Progenitor cell of endocrine pancreas (in vitro differentiated cells): ENCODE data around the gene SSH2. TPM values are rescaled to one million over a fixed set of nuclear protein-coding genes. Genes with fewer than 3 reads are reported as not detected.

Experiments
- DNase-seq: peaks from one replicate; pipeline ENCODE4 v3.0.0; 2021; ENCODE audit warnings: low spot score; ENCODE audit not compliant: unreplicated experiment
- H3K27ac Mint-ChIP-seq: 2 replicates; pipeline ENCODE4 v1.8.0; 2021; ENCODE audit warnings: mild to moderate bottlenecking, moderate library complexity, mixed read lengths
- H3K27me3 Mint-ChIP-seq: 2 replicates; pipeline ENCODE4 v1.8.0; 2021; ENCODE audit warnings: mixed read lengths
- H3K36me3 Mint-ChIP-seq: 2 replicates; pipeline ENCODE4 v1.8.0; 2022; ENCODE audit warnings: mixed read lengths; ENCODE audit not compliant: insufficient read depth
- H3K4me1 Mint-ChIP-seq: 2 replicates; pipeline ENCODE4 v1.8.0; 2021; ENCODE audit warnings: low read depth, mixed read lengths
- H3K4me3 Mint-ChIP-seq: 2 replicates; pipeline ENCODE4 v1.8.0; 2021; ENCODE audit warnings: low read depth, mild to moderate bottlenecking, moderate library complexity, mixed read lengths
- H3K9me3 Mint-ChIP-seq: 2 replicates; pipeline ENCODE4 v1.8.0; 2021; ENCODE audit warnings: low read depth, mixed read lengths
- CTCF ChIP-seq: fragments of 200-600 bp; sonication (generic); IDR thresholded peaks from one replicate; pipeline ENCODE4 v1.5.0; 2021; ENCODE audit warnings: antibody characterized with exemption, mild to moderate bottlenecking; ENCODE audit not compliant: unreplicated experiment
- total RNA-seq: library from RNA; stranded (reverse); gene quantifications from 2 replicates; pipeline ENCODE4 v1.2.1, GENCODE V29; 2021

The SSH2 gene
- total RNA-seq, 1 donor from 2014 or later, result 20.7 TPM

DNA sequence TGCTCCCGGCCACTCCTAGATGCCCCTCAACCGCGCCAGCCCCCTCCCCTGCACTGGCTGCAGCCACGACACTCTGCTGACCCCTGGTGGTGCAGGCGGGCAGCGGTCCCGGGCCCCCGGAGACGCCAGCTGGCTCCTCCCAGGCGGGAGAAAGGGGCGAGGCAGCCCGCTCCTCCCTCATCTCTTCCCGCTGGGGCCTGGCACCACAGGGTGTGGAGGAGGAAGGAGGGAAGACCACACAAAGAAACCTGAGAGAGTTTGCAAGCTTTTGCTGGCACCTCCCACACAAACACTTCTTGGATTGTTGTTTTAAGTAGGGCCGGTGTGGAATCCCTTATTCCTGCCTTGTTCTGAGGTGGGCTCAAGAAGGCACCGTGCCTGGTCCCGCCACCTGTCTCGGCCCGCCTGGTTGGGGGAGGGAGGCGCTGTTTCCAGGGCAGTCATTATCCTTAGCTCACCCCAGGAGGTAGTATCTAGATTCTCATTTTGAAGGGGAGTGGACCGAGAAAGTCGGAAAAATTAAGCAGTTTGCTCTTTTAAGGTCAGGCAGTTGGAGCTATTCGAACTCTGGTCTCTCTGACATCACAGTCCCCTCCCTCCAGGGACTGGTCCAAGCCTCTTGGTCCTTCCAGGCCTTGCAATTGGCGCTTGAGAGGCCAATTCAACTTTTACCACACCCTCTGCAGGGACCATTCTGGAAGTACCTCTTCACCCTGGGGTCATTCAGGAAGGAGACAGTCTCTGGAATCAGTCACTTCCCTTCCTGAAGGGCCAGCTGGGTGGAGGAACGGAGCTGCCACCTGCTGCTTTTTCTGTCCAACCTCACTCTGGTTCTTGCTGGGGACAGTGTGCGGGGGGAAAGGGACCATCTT, 338.1 kb downstream of the SSH2 start:
- Mint-ChIP-seq H3K27ac (peak overlapping the region; percentile 95), H3K27me3 (no peaks in the 10 kb centered on the region), H3K36me3 (no peaks in the 10 kb centered on the region), H3K9me3 (no peaks in the 10 kb centered on the region), H3K4me3 (peak overlapping the region; percentile 75), H3K4me1 (peaks cover 22% of the 10 kb centered on the region)
- DNase-seq, result peak; percentile 98
- TF ChIP-seq CTCF, result peak; percentile 95

GRCh38 chr17:29591146-29591736, 338.8 kb downstream of the SSH2 start:
- no peak for DNase-seq

DNA sequence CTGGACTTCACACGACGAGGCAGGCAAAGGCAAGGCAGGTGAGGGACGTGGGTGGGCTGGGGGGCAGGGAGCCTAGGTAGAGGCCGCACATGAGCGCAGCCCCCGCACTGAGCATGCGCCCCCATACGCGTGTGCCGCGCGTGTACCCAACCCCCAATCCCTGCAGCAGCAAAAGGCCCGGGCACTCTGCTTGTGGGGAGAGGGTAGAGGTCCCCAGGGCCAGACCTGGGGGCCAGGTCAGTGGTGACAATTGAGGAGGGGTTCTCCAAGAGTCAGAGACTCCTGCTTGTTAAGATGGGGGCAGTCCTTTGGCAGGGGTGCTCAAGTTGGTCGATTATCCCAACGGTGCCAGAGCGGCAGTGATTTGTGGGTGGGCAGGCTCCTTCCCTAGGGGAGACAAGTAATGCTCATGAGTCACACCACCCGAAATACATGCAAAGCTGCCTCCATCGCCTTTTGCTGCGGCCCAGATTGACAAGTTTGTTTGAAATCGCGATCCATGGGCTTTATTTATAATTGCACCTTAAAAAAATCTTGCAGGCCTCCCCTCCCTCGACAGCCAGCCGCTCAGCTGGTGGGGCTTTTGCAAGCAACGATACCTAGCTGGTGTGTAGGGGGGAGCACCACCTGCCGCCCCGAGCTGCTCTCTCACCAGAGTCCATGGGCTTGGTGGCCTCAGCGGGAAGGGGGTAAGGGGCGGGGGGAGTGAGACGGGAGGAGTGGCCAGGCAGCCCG, 339.4 kb downstream of the SSH2 start:
- H3K4me3 Mint-ChIP-seq, result peak overlapping the region; percentile 75
- H3K27ac Mint-ChIP-seq, result peak overlapping the region; percentile 95
- H3K4me1 Mint-ChIP-seq, result peaks cover 22% of the 10 kb centered on the region
- no peaks in the 10 kb centered on the region for H3K27me3 Mint-ChIP-seq
- no peaks in the 10 kb centered on the region for H3K36me3 Mint-ChIP-seq
- H3K9me3 Mint-ChIP-seq, result no peaks in the 10 kb centered on the region
- no peak for TF ChIP-seq CTCF
- DNase-seq, result no peak

More at GRCh38 chr17:29591146-29591736, 338.8 kb downstream of the SSH2 start:
- no peak for TF ChIP-seq CTCF
- H3K9me3 Mint-ChIP-seq, result no peaks in the 10 kb centered on the region
- H3K4me3 Mint-ChIP-seq, result peak overlapping the region; percentile 75
- no peaks in the 10 kb centered on the region for H3K27me3 Mint-ChIP-seq
- peaks cover 22% of the 10 kb centered on the region for H3K4me1 Mint-ChIP-seq
- H3K27ac Mint-ChIP-seq, result peak overlapping the region; percentile 95
- no peaks in the 10 kb centered on the region for H3K36me3 Mint-ChIP-seq

- no peaks in the 10 kb centered on the region for H3K36me3 Mint-ChIP-seq
- peak within 1 kb of the TSS; percentile 1 for H3K27ac Mint-ChIP-seq
- peak within 1 kb of the TSS; percentile 79 for H3K4me3 Mint-ChIP-seq
- DNase-seq, result peak; percentile 79
- H3K9me3 Mint-ChIP-seq, result no peaks in the 10 kb centered on the region
- no peak for TF ChIP-seq CTCF
- peaks cover 22% of the 10 kb centered on the region for H3K4me1 Mint-ChIP-seq
- H3K27me3 Mint-ChIP-seq, result no peaks in the 10 kb centered on the region
Measured at GRCh38 chr17:29589524-29590410, 340.3 kb downstream of the SSH2 start, which contains the start of gene GIT1. TSS of gene GIT1 (minus strand) at chr17:29589648. CDS start at chr17:29589378, 270 bp downstream.
